NCI-H345 (cell line): ENCODE results near the gene AK1.

Experiments used
- DNase-seq: peaks from one replicate; lab custom pipeline; 2025; lab: John Stamatoyannopoulos, UW

Gene AK1

GRCh38 chr9:127817881-127818434 is 59.5 kb downstream of the AK1 start:
- DNase-seq = no peak

DNA sequence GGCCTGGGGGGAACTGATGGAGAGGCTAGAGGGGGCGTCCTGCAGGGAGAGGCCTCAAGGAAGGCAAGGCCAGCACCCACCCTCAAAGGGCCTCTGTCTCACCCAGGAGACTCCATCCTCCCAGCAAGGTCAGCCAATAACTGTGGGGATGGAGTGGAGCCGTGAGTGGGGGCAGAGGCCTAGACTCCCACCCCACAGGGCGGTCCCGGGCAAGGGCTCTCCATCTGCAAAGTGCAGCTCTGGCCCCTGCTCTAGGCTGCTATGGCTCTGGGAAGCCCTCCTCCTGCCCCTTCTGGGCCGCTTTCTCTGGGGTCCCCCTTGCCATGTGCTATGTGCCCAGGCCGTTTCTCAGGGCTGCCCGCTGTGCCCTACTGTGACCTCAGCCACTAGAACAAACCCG is 60.7 kb downstream of the AK1 start:
- no peak for DNase-seq
